Measurements from ENCODE around the gene TRAPPC12. TPM values are rescaled to one million over a fixed set of nuclear protein-coding genes. Genes with fewer than 3 reads are reported as not detected.

The TRAPPC12 gene
- total RNA-seq, 3 donors from 2014 or later: 76.9 to 102 (median 97.8) TPM

DNA sequence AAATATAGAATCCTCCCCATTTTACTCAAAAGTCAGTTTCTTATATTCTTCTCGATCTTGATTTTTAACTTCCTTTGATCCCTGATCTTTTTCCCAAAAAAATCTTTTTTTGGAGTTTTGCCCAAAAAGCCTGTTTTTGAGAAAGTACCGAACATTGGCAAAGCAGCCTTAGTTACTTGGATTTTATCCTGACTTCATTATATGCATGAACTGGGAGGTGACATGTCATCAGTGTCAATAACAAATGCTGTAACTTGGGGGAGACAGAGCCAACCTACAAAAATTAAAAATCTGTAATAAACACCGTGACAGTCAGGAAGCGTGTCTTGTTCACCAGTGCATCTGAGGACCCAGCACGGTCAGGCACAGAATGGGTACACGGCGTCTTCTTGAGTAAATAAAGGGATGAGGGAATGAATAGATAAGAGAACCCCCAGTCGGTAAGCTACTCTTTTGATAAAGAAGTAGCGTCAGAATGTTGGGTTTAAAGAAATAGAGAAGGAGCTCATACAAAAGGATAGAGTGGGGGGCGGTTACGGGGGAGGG, 24.9 kb downstream of the TRAPPC12 start:
- TF ChIP-seq, protein P1, sequence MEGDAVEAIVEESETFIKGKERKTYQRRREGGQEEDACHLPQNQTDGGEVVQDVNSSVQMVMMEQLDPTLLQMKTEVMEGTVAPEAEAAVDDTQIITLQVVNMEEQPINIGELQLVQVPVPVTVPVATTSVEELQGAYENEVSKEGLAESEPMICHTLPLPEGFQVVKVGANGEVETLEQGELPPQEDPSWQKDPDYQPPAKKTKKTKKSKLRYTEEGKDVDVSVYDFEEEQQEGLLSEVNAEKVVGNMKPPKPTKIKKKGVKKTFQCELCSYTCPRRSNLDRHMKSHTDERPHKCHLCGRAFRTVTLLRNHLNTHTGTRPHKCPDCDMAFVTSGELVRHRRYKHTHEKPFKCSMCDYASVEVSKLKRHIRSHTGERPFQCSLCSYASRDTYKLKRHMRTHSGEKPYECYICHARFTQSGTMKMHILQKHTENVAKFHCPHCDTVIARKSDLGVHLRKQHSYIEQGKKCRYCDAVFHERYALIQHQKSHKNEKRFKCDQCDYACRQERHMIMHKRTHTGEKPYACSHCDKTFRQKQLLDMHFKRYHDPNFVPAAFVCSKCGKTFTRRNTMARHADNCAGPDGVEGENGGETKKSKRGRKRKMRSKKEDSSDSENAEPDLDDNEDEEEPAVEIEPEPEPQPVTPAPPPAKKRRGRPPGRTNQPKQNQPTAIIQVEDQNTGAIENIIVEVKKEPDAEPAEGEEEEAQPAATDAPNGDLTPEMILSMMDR (IDR thresholded peaks at IDR 0.05): no peak
- no peak for ATAC-seq
- DNase-seq: no peak
- Histone ChIP-seq H3K36me3 (ENCODE audit: low read depth) (no peaks in the 10 kb centered on the region), H3K9me3 (no peaks in the 10 kb centered on the region), H3K4me1 (ENCODE audit: low read depth) (no peaks in the 10 kb centered on the region), H3K4me3 (no peak overlapping the region)
- intact Hi-C loops (cut with DNase I, micrococcal nuclease): no loop called here

DNA sequence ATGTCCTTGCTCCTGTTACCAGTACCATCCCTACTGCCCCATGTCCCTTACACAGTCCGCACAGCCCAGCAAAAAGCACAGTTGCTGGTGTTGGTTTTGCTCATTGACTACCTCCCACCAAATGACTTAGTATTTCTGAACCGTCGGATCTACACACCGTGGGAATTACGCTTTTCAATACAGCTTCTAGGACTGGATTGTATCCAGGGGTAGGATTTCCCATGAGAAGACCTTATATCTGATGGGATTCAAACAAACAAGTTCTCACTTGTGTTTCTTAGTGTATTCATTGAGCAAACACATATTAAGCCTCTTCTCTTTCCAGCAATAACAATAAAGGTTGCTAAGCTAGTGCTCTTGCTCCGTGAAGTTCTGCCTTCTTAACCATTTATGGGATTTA, 25.8 kb downstream of the TRAPPC12 start:
- no peak for DNase-seq
- Histone ChIP-seq H3K4me1 (ENCODE audit: low read depth) (no peaks in the 10 kb centered on the region), H3K9me3 (no peaks in the 10 kb centered on the region), H3K4me3 (no peak overlapping the region), H3K36me3 (ENCODE audit: low read depth) (no peaks in the 10 kb centered on the region)
- no peak for ATAC-seq
- TF ChIP-seq, protein P1 (IDR thresholded peaks at IDR 0.05): no peak
- intact Hi-C loops (cut with DNase I, micrococcal nuclease): no loop called here

DNA sequence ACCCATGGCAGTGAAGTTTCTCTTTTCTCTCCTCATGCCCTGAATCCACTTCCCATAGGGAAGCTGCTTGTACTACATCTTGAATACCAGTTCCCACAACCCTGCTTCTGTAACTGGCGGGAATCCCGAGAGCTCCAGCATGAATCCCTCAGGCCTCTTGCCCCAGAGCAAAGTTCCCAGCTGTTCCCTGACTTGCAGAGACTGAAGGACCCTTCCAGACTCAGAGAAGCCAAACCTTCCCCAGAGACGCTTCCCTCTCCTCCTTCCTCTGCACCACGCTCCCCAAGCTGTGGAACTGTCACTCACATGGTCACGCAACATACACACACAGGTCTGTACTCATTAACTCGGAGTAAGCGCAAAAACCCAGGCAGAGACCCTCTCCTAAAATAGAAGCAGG, 26.4 kb downstream of the TRAPPC12 start:
- intact Hi-C loops (cut with DNase I, micrococcal nuclease): no loop called here
- no peaks in the 10 kb centered on the region for H3K4me1 ChIP-seq (ENCODE audit: low read depth)
- H3K4me3 ChIP-seq: no peak overlapping the region
- DNase-seq (no peak), ATAC-seq (no peak)
- TF ChIP-seq, protein P1 (IDR thresholded peaks at IDR 0.05): no peak
- no peaks in the 10 kb centered on the region for H3K36me3 ChIP-seq (ENCODE audit: low read depth)
- no peaks in the 10 kb centered on the region for H3K9me3 ChIP-seq

DNA sequence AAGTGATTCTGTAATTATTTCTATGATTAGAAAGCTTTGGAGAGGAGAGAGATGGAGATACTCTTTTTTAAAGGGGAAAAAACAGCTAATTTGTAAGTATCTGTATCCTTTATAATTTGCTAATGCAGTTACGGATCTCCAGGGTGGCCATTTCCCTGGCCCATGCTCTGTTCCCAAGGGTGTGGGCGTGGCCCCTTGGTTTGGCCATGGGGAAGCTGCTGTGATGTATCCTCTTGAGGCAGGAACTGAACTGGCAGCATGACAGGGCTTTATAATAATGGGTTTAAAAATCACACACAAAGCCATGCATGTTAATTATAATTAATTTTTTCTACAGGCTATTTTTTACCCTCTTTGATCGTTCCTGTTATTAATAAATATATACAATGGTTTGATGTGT, 27.0 kb downstream of the TRAPPC12 start:
- no peaks in the 10 kb centered on the region for H3K4me1 ChIP-seq (ENCODE audit: low read depth)
- H3K36me3 ChIP-seq (ENCODE audit: low read depth): no peaks in the 10 kb centered on the region
- TF ChIP-seq, protein P1 (IDR thresholded peaks at IDR 0.05): no peak
- H3K9me3 ChIP-seq: no peaks in the 10 kb centered on the region
- intact Hi-C loops (cut with DNase I, micrococcal nuclease): no loop called here
- ATAC-seq (no peak), DNase-seq (no peak)
- H3K4me3 ChIP-seq: no peak overlapping the region

DNA sequence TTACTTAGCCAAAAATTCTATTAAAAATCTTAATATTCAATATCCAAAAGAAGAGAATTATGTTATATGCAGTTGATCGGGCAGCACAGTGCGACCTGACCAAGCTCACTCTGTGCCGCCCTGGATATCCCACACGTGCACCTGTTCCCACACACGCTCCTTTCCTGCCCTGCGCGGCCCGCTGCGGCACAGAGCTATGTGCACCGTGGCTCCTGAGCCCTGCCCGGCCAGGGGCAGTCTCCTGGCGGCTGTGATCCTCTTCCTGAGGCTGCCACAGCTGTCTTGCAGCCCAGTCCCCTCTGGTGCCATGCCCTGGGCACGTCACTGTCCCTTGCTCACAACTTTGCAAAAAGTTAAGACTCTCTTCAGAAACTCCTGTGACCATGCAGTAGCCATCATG, 29.3 kb downstream of the TRAPPC12 start:
- DNase-seq (no peak), ATAC-seq (no peak)
- Histone ChIP-seq H3K9me3 (no peaks in the 10 kb centered on the region), H3K36me3 (ENCODE audit: low read depth) (no peaks in the 10 kb centered on the region), H3K4me1 (ENCODE audit: low read depth) (no peaks in the 10 kb centered on the region), H3K4me3 (no peak overlapping the region)
- intact Hi-C loops (cut with DNase I, micrococcal nuclease): no loop called here
- TF ChIP-seq, protein P1 (IDR thresholded peaks at IDR 0.05): no peak

DNA sequence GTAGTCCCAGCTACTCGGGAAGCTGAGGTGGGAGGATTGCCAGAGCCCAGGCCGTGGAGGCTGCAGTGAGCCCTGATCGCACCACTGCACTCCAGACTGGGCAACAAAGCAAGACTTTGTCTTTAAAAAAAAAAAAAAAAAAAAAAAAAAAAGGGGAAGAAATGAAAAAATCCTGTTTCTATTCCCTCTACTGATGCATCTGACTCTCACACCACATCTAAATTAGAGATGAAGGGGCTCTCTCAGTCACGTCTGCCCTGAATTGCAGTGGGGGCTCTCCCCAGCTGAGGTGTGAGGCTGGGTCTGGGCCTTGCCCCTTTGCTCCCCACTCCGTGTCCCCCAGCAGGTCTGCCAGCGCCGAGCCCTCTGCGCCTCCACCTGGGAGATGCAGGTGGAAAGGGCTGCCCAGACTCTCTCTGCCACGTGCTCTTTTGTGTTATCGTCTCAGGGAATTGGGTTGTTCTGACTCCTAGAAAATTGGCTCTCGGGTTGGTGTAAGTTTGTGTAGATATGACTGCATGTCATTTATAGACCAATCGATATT, 30.2 kb downstream of the TRAPPC12 start:
- no peaks in the 10 kb centered on the region for H3K4me1 ChIP-seq (ENCODE audit: low read depth)
- DNase-seq: no peak
- intact Hi-C loops (cut with DNase I, micrococcal nuclease): no loop called here
- no peaks in the 10 kb centered on the region for H3K36me3 ChIP-seq (ENCODE audit: low read depth)
- no peaks in the 10 kb centered on the region for H3K9me3 ChIP-seq
- H3K4me3 ChIP-seq: no peak overlapping the region
- no peak for ATAC-seq
- TF ChIP-seq, protein P1 (IDR thresholded peaks at IDR 0.05): no peak

Data from mucosa of descending colon (tissue), 3 donors.